T47D (cell line): ENCODE results near the gene JCHAIN.

Experiments
- DNase-seq, 2 experiments: peaks; one replicate each; pipeline versions ENCODE4 v3.0.0 to v3.0.0-alpha.2; 2011 to 2012; ENCODE audit warnings: low read depth in 1 of 2, low spot score in 1 of 2
- JUND ChIP-seq: IDR thresholded peaks from 2 replicates; pipeline ENCODE4 v1.6.1; 2012; ENCODE audit warnings: low read depth
- in situ Hi-C: cut with HindIII; loops from 2 replicates; pipeline ENCODE4 v1.10.0; 2016; ENCODE audit warnings: low sequenced_read_pairs, low pct_unique_long_range_greater_than_20kb

JCHAIN gene

DNA sequence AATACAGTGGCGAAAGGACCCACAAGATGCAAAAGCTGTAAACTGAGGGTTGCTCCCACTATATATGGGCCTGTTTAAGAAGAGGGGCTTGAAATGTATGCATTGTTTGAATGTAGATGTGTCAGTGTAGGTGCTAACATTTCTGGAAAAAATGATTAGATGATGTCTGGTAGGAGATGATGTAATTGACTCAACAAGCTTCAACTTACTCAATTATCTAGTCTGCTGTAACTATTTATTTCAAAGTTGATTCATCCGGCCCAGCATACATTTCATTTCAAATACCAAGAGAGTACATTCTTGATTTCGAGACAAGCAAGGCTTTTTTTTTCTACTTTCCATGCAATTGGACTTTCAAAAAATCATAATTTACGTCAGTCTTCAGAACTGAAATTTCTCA, 47.0 kb downstream of the JCHAIN start:
- no peak for DNase-seq
- TF ChIP-seq JUND: no peak
- in situ Hi-C loops: no loop called here

GRCh38 chr4:70614184-70614555, 52.1 kb downstream of the JCHAIN start:
- DNase-seq: no peak
- in situ Hi-C loops: no loop called here
- no peak for TF ChIP-seq JUND

- TF ChIP-seq JUND: no peak
- in situ Hi-C loops: no loop called here
- no peak for DNase-seq
Measured at GRCh38 chr4:70613306-70614183, 52.8 kb downstream of the JCHAIN start.

DNA sequence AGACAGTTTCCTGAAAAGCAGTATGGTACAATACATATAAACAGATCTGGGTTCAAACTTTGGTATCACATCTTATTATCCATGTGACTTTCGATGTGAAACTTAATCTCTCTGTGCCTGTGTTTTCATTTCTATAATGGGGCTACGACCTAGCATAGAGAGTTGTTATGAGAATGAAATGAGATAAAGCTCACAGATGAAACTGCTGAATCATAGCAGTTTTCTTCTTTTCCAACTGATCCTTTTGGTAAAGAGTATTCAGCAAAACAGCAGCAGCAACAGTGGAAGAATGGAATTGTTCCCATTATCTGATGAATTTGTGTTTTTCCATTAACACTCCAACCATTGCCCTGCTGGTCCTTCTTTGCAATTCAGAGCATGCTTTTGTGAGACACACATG, 58.0 kb downstream of the JCHAIN start:
- no peak for DNase-seq
- no peak for TF ChIP-seq JUND
- in situ Hi-C loops: no loop called here

DNA sequence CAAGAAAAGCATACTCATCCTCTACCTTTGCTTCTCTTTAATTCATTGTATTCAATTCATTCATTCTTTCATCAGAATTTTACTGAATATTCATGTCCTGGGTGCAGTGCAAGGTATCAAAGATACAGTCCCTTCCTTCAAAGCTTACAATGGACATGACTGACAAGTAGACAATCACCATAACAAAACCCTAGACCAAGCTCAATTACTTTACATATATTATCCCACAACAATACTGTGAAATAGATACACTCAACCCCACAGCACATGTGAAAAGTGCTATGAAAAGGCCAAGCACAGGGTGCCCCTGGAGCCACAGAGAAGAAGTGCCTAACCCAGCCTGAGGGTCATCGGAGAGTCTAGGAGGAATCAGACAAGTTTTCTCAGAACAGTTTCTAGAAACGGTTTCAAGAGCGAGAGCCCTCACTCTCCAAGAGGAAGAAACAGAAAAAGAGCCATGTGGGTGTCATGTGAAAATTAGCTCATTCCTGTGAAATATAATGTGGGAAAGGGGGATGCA, 58.9 kb downstream of the JCHAIN start:
- in situ Hi-C loops: no loop called here
- DNase-seq: no peak
- no peak for TF ChIP-seq JUND

DNA sequence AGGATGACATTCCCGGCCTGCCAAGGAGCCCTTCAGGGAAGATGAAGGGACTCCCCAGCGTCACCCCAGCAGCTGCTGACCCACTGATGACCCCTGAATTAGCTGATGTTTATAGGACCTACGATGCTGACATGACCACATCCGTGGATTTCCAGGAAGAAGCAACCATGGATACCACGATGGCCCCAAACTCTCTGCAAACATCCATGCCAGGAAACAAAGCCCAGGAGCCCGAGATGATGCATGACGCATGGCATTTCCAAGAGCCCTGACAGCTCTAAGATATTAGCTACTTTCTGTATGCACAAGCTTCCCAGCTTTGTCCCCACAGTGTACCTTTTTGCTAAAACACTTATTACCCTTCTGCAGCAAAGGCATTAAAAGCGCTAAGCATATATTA, 59.8 kb downstream of the JCHAIN start:
- TF ChIP-seq JUND: no peak
- in situ Hi-C loops: no loop called here
- no peak for DNase-seq
